A673 (cell line): ENCODE data around the gene BICD2. TPM values are rescaled to one million over a fixed set of nuclear protein-coding genes. Genes with fewer than 3 reads are reported as not detected.

Experiments used
- BruUV-seq: library from RNA; stranded (reverse); fragments of 400-500 nt; replicated peaks from 2 replicates; lab custom pipeline; 2021; lab: Mats Ljungman, UMichigan
- CTCF ChIA-PET: fragments of 300-600 bp; sonication (Branson Sonifier 250); formaldehyde crosslinking; loops from one replicate; lab custom pipeline; 2022; ENCODE audit warnings: antibody characterized with exemption; lab: Charles Lee
- POLR2A ChIA-PET: fragments of 300-600 bp; sonication (Branson Sonifier 250); formaldehyde crosslinking; loops from one replicate; lab custom pipeline; 2022; ENCODE audit warnings: antibody characterized with exemption; ENCODE audit not compliant: low non-redundant PET; lab: Charles Lee
- DNase-seq: peaks from one replicate; pipeline ENCODE4 v3.0.0-alpha.2; 2015; ENCODE audit warnings: low spot score
- H3K27ac ChIP-seq: fragments of 200-600 bp; sonication (generic); 2 replicates; pipeline ENCODE4 v1.5.1; 2016; ENCODE audit warnings: mixed run types, low read depth, mild to moderate bottlenecking, mixed read lengths, antibody characterized with exemption, low read length; ENCODE audit not compliant: poor library complexity, severe bottlenecking
- H3K27me3 ChIP-seq: fragments of 200-600 bp; sonication (generic); replicated peaks from 2 replicates; pipeline ENCODE4 v1.6.1; 2017; ENCODE audit warnings: mixed run types, low read depth, mild to moderate bottlenecking, mixed read lengths, antibody characterized with exemption, low read length; ENCODE audit not compliant: insufficient read depth, poor library complexity
- H3K36me3 ChIP-seq: fragments of 200-600 bp; sonication (generic); 2 replicates; pipeline ENCODE4 v1.6.1; 2016; ENCODE audit warnings: mixed run types, mild to moderate bottlenecking, mixed read lengths, antibody characterized with exemption, low read length; ENCODE audit not compliant: insufficient read depth, poor library complexity, severe bottlenecking
- H3K4me1 ChIP-seq: fragments of 200-600 bp; sonication (generic); 2 replicates; pipeline ENCODE4 v1.6.1; 2017; ENCODE audit warnings: mixed run types, mild to moderate bottlenecking, mixed read lengths, antibody characterized with exemption, low read length; ENCODE audit not compliant: insufficient read depth, poor library complexity, severe bottlenecking
- H3K4me3 ChIP-seq: fragments of 200-600 bp; sonication (generic); 2 replicates; pipeline ENCODE4 v1.5.1; 2016; ENCODE audit warnings: low read depth, mixed run types, mild to moderate bottlenecking, mixed read lengths, low read length; ENCODE audit not compliant: poor library complexity, severe bottlenecking
- H3K9me3 ChIP-seq: fragments of 200-600 bp; sonication (generic); 2 replicates; pipeline ENCODE4 v1.6.1; 2016; ENCODE audit warnings: mixed run types, low read depth, mild to moderate bottlenecking, mixed read lengths, antibody characterized with exemption, low read length; ENCODE audit not compliant: poor library complexity, severe bottlenecking
- CTCF ChIP-seq: fragments of 300-800, 200-600 bp; sonication (generic); conservative IDR thresholded peaks from 2 replicates; pipeline ENCODE4 v1.5.1; 2017; ENCODE audit warnings: low read depth, mild to moderate bottlenecking, antibody characterized with exemption, low read length, moderate library complexity, mixed read lengths
- EZH2 ChIP-seq: fragments of 200-600 bp; sonication (generic); IDR thresholded peaks from 2 replicates; pipeline ENCODE4 v1.6.1; 2017; ENCODE audit warnings: borderline replicate concordance, low read depth, mild to moderate bottlenecking, mixed read lengths, antibody characterized with exemption, low read length; ENCODE audit not compliant: poor library complexity, severe bottlenecking
- intact Hi-C: fragments of 100-400 bp; cut with micrococcal nuclease; formaldehyde crosslinking; loops from one replicate; pipeline ENCODE4 v1.10.0; 2022; ENCODE audit not compliant: unreplicated experiment
- total RNA-seq: library from RNA; stranded (reverse); gene quantifications from 2 replicates; pipeline ENCODE4 v1.2.3, GENCODE V29; 2021

BICD2 gene
- total RNA-seq, 1 experiment from 2014 or later, result 47.8 TPM

GRCh38 chr9:92794426-92794825 is 29.8 kb upstream of the BICD2 start:
- H3K4me1 ChIP-seq, result no peaks in the 10 kb centered on the region
- BruUV-seq, result no TSS peak
- no peak overlapping the region for H3K4me3 ChIP-seq
- no peak for TF ChIP-seq CTCF
- no peak for TF ChIP-seq EZH2
- H3K36me3 ChIP-seq, result no peaks in the 10 kb centered on the region
- no peak for DNase-seq
- intact Hi-C loops, result loop anchor here (10.0 kb wide), 1 partner anchor 470 kb away; the partner anchor contains the start of genes CENPP and NOL8
- no peak overlapping the region for H3K27ac ChIP-seq
- POLR2A ChIA-PET, result no interaction called here
- no peaks in the 10 kb centered on the region for H3K9me3 ChIP-seq
- peaks cover 36% of the 10 kb centered on the region for H3K27me3 ChIP-seq
- CTCF ChIA-PET, result no interaction called here

DNA sequence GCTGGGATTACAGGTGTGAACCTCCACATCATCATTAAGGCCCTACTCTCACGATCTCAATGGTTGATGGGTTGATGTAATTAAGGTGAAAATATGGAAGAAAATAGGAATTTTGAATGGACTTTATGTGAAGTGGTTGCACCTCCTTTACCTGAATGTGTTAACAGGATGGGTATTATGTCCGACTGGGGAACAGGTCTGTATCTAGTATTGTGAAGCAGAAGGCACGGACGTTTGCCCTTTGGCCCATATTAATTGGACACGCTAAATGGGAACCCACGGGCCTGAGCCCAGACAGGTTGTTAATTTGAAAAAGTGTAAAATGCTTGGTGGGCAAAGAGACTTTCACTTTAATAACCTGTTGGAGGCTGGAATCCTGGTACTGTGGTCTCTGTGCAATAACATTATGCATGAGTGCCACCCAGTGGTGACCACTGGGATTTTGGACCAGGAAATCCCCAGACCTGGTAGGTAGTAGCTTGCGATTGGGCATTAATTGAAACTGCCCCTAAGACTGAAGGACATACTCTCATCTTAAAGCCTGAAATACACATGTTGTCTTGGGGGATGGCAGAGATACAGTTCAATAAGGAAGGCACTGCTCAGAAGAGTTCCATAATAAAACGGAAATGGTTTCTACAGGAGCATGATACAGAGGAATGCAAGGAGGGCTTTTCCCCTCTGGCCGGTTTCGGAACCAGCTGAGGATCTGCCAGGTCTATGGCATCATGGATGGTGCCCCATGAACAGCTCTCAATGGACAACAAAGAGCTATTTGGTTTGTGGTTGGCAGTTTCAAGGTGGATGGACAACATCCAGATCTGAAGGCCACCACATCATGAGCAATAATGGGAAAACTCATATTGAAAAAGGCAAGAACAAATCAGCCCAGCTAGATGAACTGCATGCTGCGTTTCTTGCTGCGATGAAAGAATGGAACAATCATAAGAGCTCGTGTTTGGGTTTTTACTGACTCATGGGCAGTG is 26.2 kb upstream of the BICD2 start:
- CTCF ChIA-PET, result interaction anchor here (0.6 to 2.9 kb wide), 7 partner anchors 26 to 1064 kb away, joined by 3 to 18 read pairs (median 6); no protein-coding TSS in a partner anchor
- TF ChIP-seq EZH2, result no peak
- peak; percentile 85 for TF ChIP-seq CTCF
- no peak overlapping the region for H3K4me3 ChIP-seq
- H3K27me3 ChIP-seq, result peaks cover 7% of the 10 kb centered on the region
- DNase-seq, result peak; percentile 81
- H3K4me1 ChIP-seq, result no peaks in the 10 kb centered on the region
- no peak overlapping the region for H3K27ac ChIP-seq
- H3K36me3 ChIP-seq, result no peaks in the 10 kb centered on the region
- H3K9me3 ChIP-seq, result no peaks in the 10 kb centered on the region
- BruUV-seq, result no TSS peak
- intact Hi-C loops, result loop anchor here (1.0 to 10.0 kb wide), 3 partner anchors 75 to 652 kb away; partner anchors contain the start of genes CENPP and NOL8
- POLR2A ChIA-PET, result no interaction called here

DNA sequence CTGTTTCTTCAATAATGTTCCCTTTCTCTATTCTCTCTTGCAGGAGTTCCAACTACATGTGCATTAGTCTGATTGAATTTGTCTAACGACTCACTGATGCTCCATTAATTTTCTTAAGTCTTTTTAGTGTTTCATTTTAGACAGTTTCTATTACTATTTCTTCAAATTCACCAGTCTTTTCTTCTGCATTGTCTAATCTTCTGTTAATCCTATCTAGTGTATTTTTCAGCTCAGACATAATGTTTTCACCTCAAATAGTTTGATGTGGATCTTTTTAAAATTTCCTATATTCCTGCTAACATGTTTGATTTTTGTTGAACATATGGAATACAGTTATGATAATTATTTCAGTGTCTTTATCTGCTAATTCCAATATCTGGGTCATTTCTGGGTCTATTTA is 21.7 kb upstream of the BICD2 start:
- ChIA-PET POLR2A (no interaction called here), CTCF (no interaction called here)
- TF ChIP-seq EZH2 (no peak), CTCF (no peak)
- Histone ChIP-seq H3K9me3 (no peaks in the 10 kb centered on the region), H3K27me3 (no peaks in the 10 kb centered on the region), H3K36me3 (no peaks in the 10 kb centered on the region), H3K4me1 (no peaks in the 10 kb centered on the region), H3K4me3 (no peak overlapping the region), H3K27ac (no peak overlapping the region)
- intact Hi-C loops, result no loop called here
- BruUV-seq, result no TSS peak
- DNase-seq, result no peak
